K562 (cell line): ENCODE data around the gene DNAH17. TPM values are rescaled to one million over a fixed set of nuclear protein-coding genes. Genes with fewer than 3 reads are reported as not detected.

Experiments used
- ATAC-seq: fragments of 200-7000 bp; cut with Tn5 transposase; 3 replicates; pipeline ENCODE4 v1.9.1; 2020; ENCODE audit warnings: moderate library complexity
- BruUV-seq: library from RNA; stranded (reverse); fragments of 400-500 nt; replicated peaks from 2 replicates; lab custom pipeline; 2021; lab: Mats Ljungman, UMichigan
- CTCF ChIA-PET: fragments of 300-600 bp; formaldehyde crosslinking; extraction: SDS; loops from one replicate; lab custom pipeline; 2021; ENCODE audit warnings: low intra/inter-chr PET ratio; lab: Yijun Ruan, JAX
- POLR2A ChIA-PET: fragments of 300-600, 350-650 bp; sonication (Branson Sonifier 250); formaldehyde crosslinking; extraction: SDS; loops from one replicate; lab custom pipeline; 2021; ENCODE audit warnings: antibody characterized with exemption, inconsistent platforms; lab: Yijun Ruan, JAX
- DNase-seq, 4 experiments: peaks; one replicate each; pipeline versions ENCODE4 v3.0.0 to v3.0.0-alpha.2; 2011 to 2018; ENCODE audit warnings: low spot score in 3 of 4, mixed read lengths in 3 of 4; ENCODE audit errors: extremely low read depth in 1 of 4
- FAIRE-seq: peaks from 2 replicates; lab custom pipeline; 2011; peaks lifted over from hg19 to GRCh38; lab: Jason Lieb, UNC
- H2AFZ ChIP-seq: 2 replicates; pipeline ENCODE4 v1.6.0; 2011; ENCODE audit warnings: low read depth, low read length, control low read depth, inconsistent platforms
- H3K27ac ChIP-seq: fragments of 200-600 bp; 3 replicates; pipeline ENCODE4 v1.8.0; 2011; ENCODE audit warnings: low read depth, mild to moderate bottlenecking, control low read depth, inconsistent platforms, low read length, moderate library complexity, mixed read lengths; ENCODE audit errors: extremely low read depth
- H3K27me3 ChIP-seq, 2 experiments: fragments of 300-600 bp in 1 of 2; 2 replicates in 1 of 2; 3 replicates in 1 of 2; pipeline versions ENCODE4 v1.6.0 to v1.8.0; 2011; ENCODE audit warnings: inconsistent platforms in 2 of 2, low read length in 2 of 2, mild to moderate bottlenecking in 1 of 2, mixed read lengths in 1 of 2, moderate library complexity in 1 of 2; ENCODE audit not compliant: control insufficient read depth in 2 of 2, insufficient read depth in 2 of 2
- H3K36me3 ChIP-seq: fragments of 300-600 bp; 3 replicates; pipeline ENCODE4 v1.8.0; 2011; ENCODE audit warnings: mild to moderate bottlenecking, low read length, inconsistent platforms; ENCODE audit not compliant: control insufficient read depth, insufficient read depth
- H3K4me1 ChIP-seq, 2 experiments: fragments of 200-600 bp in 1 of 2; replicated peaks in 1 of 2; 2 replicates in 1 of 2; 3 replicates in 1 of 2; pipeline versions ENCODE4 v1.5.1 to v1.8.0; 2011; ENCODE audit warnings: inconsistent platforms in 2 of 2, low read length in 2 of 2, mild to moderate bottlenecking in 1 of 2, mixed read lengths in 1 of 2, moderate library complexity in 1 of 2; ENCODE audit not compliant: control insufficient read depth in 2 of 2, insufficient read depth in 2 of 2
- H3K4me2 ChIP-seq: 2 replicates; pipeline ENCODE4 v1.6.1; 2011; ENCODE audit warnings: low read length, control low read depth, inconsistent platforms, mixed read lengths; ENCODE audit not compliant: insufficient read depth
- H3K4me3 ChIP-seq: fragments of 200-600 bp; sonication (generic), shearing (Covaris generic); 2 replicates; pipeline ENCODE4 v1.5.1; 2016; ENCODE audit warnings: control low read depth, inconsistent platforms
- H3K79me2 ChIP-seq: fragments of 200-600 bp; 3 replicates; pipeline ENCODE4 v1.8.0; 2011; ENCODE audit warnings: low read length, inconsistent platforms; ENCODE audit not compliant: control insufficient read depth, insufficient read depth
- H3K9ac ChIP-seq, 2 experiments: 2 replicates each; pipeline versions ENCODE4 v1.6.0 to v1.6.1; 2011; ENCODE audit warnings: low read depth in 2 of 2, low read length in 2 of 2, control low read depth in 1 of 2, inconsistent platforms in 1 of 2, mild to moderate bottlenecking in 1 of 2, mixed read lengths in 1 of 2; ENCODE audit not compliant: insufficient read depth in 1 of 2
- H3K9me1 ChIP-seq: one replicate; pipeline ENCODE4 v1.6.0; 2011; ENCODE audit warnings: inconsistent platforms, mild to moderate bottlenecking, low read length, moderate library complexity; ENCODE audit not compliant: control insufficient read depth, insufficient read depth
- H3K9me3 ChIP-seq: replicated peaks from 2 replicates; pipeline ENCODE4 v1.5.1; 2011; ENCODE audit warnings: low read depth, low read length, inconsistent platforms; ENCODE audit not compliant: control insufficient read depth, insufficient read depth
- H4K20me1 ChIP-seq: replicated peaks from 2 replicates; pipeline ENCODE4 v1.6.1; 2011; ENCODE audit warnings: low read length, inconsistent platforms, mixed read lengths; ENCODE audit not compliant: control insufficient read depth, insufficient read depth
- ARID2 ChIP-seq: fragments of 450-650 bp; IDR thresholded peaks from 2 replicates; pipeline ENCODE4 v1.6.1; 2017; ENCODE audit warnings: antibody characterized with exemption, mild to moderate bottlenecking
- FOXM1 ChIP-seq, 2 experiments: fragments of 450-650 bp in 1 of 2; sonication (generic) in 1 of 2; formaldehyde crosslinking in 1 of 2; IDR thresholded peaks; 2 replicates each; pipeline versions ENCODE4 v1.6.1 to v1.9.0; 2017 to 2022; ENCODE audit warnings: low read depth in 2 of 2, mild to moderate bottlenecking in 2 of 2, missing genetic modification reagents in 1 of 2, moderate library complexity in 1 of 2
- HDGF ChIP-seq: fragments of 450-650 bp; IDR thresholded peaks from 2 replicates; pipeline ENCODE4 v1.6.1; 2016
- KDM5B ChIP-seq: fragments of 200-600 bp; sonication (generic); IDR thresholded peaks from 2 replicates; pipeline ENCODE4 v1.6.1; 2012; ENCODE audit warnings: low read depth, mild to moderate bottlenecking, moderate library complexity, low read length, control low read depth, inconsistent platforms; ENCODE audit not compliant: insufficient replicate concordance
- KLF13 ChIP-seq: fragments of 450-650 bp; IDR thresholded peaks from 2 replicates; pipeline ENCODE4 v1.6.1; 2016; ENCODE audit warnings: missing genetic modification characterization, low read depth, mild to moderate bottlenecking, missing compliant biosample characterization, moderate library complexity, borderline replicate concordance
- POLR2G ChIP-seq: fragments of 200-400 bp; formaldehyde crosslinking; IDR thresholded peaks from 2 replicates; pipeline ENCODE4 v1.6.1; 2017; ENCODE audit warnings: low read depth, mild to moderate bottlenecking, antibody characterized with exemption, low read length, moderate library complexity
- PRDM10 ChIP-seq: fragments of 450-650 bp; IDR thresholded peaks from 2 replicates; pipeline ENCODE4 v1.6.1; 2018; ENCODE audit not compliant: partially characterized antibody
- ZBTB1 ChIP-seq: sonication (generic); formaldehyde crosslinking; IDR thresholded peaks from 2 replicates; pipeline ENCODE4 v1.8.1; 2023; ENCODE audit warnings: missing genetic modification reagents, low read depth, mild to moderate bottlenecking, borderline replicate concordance
- ZNF184 ChIP-seq: sonication (generic); formaldehyde crosslinking; IDR thresholded peaks from 2 replicates; pipeline ENCODE4 v1.5.0; 2020; ENCODE audit warnings: missing genetic modification reagents
- ZNF212 ChIP-seq: fragments of 450-650 bp; formaldehyde crosslinking; IDR thresholded peaks from 2 replicates; pipeline ENCODE4 v1.4.0; 2020; ENCODE audit warnings: mild to moderate bottlenecking
- ZNF41 ChIP-seq: fragments of 250-450 bp; sonication (Bioruptor Pico); conservative IDR thresholded peaks from 2 replicates; pipeline ENCODE4 v1.4.0; 2020; ENCODE audit warnings: mild to moderate bottlenecking
- WGBS: fragments of 100-300 bp; shearing (Covaris generic); methylation state at CpG from one replicate; pipeline ENCODE4 v1.1.6; 2016; ENCODE audit warnings: low coverage, mixed read lengths; ENCODE audit not compliant: insufficient coverage; ENCODE audit errors: missing lambda C conversion rate; 5-methylcytosine and 5-hydroxymethylcytosine counted together
- in situ Hi-C: fragments of 300-500 bp; cut with MboI; formaldehyde crosslinking; loops from 4 replicates; pipeline ENCODE4 v1.15.0; 2018; ENCODE audit warnings: inconsistent platforms, mixed read lengths
- intact Hi-C: fragments of 100-400 bp; cut with micrococcal nuclease; formaldehyde crosslinking; loops from 2 replicates; pipeline ENCODE4 v1.14.2; 2022
- polyA plus RNA-seq, 8 experiments: library from polyadenylated mRNA; depleted of rRNA in 4 of 8; stranded (reverse) in 5 of 8; unstranded in 3 of 8; fragments of >200 nt; fragmentation: Nextera tagmentation in 2 of 8; fragmentation: Illumina TruSeq in 1 of 8; extraction: Ambion mirVana in 2 of 8; extraction: Trizol in 1 of 8; gene quantifications; 2 replicates each; pipeline versions ENCODE4 v1.2.1 to v1.2.3, GENCODE V29; 2011 to 2014; ENCODE audit warnings: inconsistent platforms in 1 of 8, missing spikeins in 1 of 8
- total RNA-seq, 7 experiments: library from RNA; depleted of rRNA in 6 of 7; stranded (reverse); fragments of >200 nt in 6 of 7; fragmentation: Illumina TruSeq in 2 of 7; extraction: Trizol in 2 of 7; gene quantifications; 2 replicates each; pipeline versions ENCODE4 v1.2.1 to v1.2.3, GENCODE V29; 2011 to 2021; ENCODE audit warnings: low replicate concordance in 1 of 7
- TF ChIP-seq, protein P1 (sequence below): sonication (generic); formaldehyde crosslinking; IDR thresholded peaks from 2 replicates; pipeline ENCODE4 v1.8.0; 2023; ENCODE audit warnings: missing genetic modification reagents, mild to moderate bottlenecking, borderline replicate concordance

DNAH17 gene
- total and polyA plus RNA-seq, 9 of the 15 experiments (the other 6 are each of a cell fraction or from before 2014, with no cell fraction given): under 0.01 to 0.06 (median 0.03) TPM; not detected in 5

GRCh38 chr17:78391843-78392242, 185.4 kb downstream of the DNAH17 start:
- in situ Hi-C loops: no loop called here
- no peaks in the 10 kb centered on the region for H3K27me3 ChIP-seq
- H2AFZ ChIP-seq: no peak overlapping the region
- peaks cover 0 to 4% of the 10 kb centered on the region in 2 experiments; a peak in 2 of 5 replicates for H3K4me1 ChIP-seq
- no TSS peak for BruUV-seq
- no peaks in the 10 kb centered on the region for H3K9me3 ChIP-seq
- H3K79me2 ChIP-seq: peaks cover 59% of the 10 kb centered on the region
- 75% methylated on average over 4 of the region's 4 CpGs for WGBS
- intact Hi-C loops: no loop called here
- peaks cover 59% of the 10 kb centered on the region; the same call in 2 of the 3 replicates for H3K36me3 ChIP-seq
- peaks cover 10% of the 10 kb centered on the region for H4K20me1 ChIP-seq
- H3K9me1 ChIP-seq: no peaks in the 10 kb centered on the region
- CTCF ChIA-PET: no interaction called here
- no peak overlapping the region for H3K27ac ChIP-seq
- DNase-seq: no peak
- H3K4me2 ChIP-seq: no peak overlapping the region
- no peak for TF ChIP-seq KDM5B
- TF ChIP-seq ZBTB1: no peak
- no peak for TF ChIP-seq FOXM1 (IDR thresholded peaks at IDR 0.05; ENCODE audit: low read depth)
- TF ChIP-seq FOXM1 (CRISPR knock-in tag; IDR thresholded peaks at IDR 0.05; ENCODE audit: low read depth): no peak
- TF ChIP-seq, protein P1, sequence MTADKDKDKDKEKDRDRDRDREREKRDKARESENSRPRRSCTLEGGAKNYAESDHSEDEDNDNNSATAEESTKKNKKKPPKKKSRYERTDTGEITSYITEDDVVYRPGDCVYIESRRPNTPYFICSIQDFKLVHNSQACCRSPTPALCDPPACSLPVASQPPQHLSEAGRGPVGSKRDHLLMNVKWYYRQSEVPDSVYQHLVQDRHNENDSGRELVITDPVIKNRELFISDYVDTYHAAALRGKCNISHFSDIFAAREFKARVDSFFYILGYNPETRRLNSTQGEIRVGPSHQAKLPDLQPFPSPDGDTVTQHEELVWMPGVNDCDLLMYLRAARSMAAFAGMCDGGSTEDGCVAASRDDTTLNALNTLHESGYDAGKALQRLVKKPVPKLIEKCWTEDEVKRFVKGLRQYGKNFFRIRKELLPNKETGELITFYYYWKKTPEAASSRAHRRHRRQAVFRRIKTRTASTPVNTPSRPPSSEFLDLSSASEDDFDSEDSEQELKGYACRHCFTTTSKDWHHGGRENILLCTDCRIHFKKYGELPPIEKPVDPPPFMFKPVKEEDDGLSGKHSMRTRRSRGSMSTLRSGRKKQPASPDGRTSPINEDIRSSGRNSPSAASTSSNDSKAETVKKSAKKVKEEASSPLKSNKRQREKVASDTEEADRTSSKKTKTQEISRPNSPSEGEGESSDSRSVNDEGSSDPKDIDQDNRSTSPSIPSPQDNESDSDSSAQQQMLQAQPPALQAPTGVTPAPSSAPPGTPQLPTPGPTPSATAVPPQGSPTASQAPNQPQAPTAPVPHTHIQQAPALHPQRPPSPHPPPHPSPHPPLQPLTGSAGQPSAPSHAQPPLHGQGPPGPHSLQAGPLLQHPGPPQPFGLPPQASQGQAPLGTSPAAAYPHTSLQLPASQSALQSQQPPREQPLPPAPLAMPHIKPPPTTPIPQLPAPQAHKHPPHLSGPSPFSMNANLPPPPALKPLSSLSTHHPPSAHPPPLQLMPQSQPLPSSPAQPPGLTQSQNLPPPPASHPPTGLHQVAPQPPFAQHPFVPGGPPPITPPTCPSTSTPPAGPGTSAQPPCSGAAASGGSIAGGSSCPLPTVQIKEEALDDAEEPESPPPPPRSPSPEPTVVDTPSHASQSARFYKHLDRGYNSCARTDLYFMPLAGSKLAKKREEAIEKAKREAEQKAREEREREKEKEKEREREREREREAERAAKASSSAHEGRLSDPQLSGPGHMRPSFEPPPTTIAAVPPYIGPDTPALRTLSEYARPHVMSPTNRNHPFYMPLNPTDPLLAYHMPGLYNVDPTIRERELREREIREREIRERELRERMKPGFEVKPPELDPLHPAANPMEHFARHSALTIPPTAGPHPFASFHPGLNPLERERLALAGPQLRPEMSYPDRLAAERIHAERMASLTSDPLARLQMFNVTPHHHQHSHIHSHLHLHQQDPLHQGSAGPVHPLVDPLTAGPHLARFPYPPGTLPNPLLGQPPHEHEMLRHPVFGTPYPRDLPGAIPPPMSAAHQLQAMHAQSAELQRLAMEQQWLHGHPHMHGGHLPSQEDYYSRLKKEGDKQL (CRISPR knock-in tag): no peak
- TF ChIP-seq ZNF184 (CRISPR knock-in tag): no peak
- no peak for TF ChIP-seq ZNF41 (CRISPR knock-in tag)
- TF ChIP-seq HDGF: no peak
- no peak for TF ChIP-seq PRDM10
- no peak for TF ChIP-seq KLF13 (tag)
- TF ChIP-seq POLR2G: no peak
- TF ChIP-seq ZNF212 (CRISPR knock-in tag): no peak
- no peak for TF ChIP-seq ARID2
- no peak for FAIRE-seq
- H3K9ac ChIP-seq: no peak overlapping the region
- H3K4me3 ChIP-seq: no peak overlapping the region
- POLR2A ChIA-PET: interaction anchor here (0.7 kb wide), 1 partner anchor 9 kb away, joined by 3 read pairs; no protein-coding TSS in a partner anchor
- ATAC-seq: no peak
